Subcutaneous adipose tissue (tissue), 4 donors: ENCODE results near the gene NPAS3. TPM values are rescaled to one million over a fixed set of nuclear protein-coding genes. Genes with fewer than 3 reads are reported as not detected.

Source experiments
- CTCF ChIP-seq: fragments of 450-650 bp; IDR thresholded peaks from one replicate; pipeline ENCODE4 v1.5.1; 2016; ENCODE audit warnings: low read depth, mild to moderate bottlenecking, control low read depth, antibody characterized with exemption, moderate library complexity
- total RNA-seq, 4 donors: library from RNA; depleted of rRNA; stranded (reverse); fragments of >200 nt; gene quantifications; one replicate each; pipeline ENCODE4 v1.1.0, GENCODE V29; 2016

NPAS3 gene
- total RNA-seq, 4 donors from 2014 or later: 0.51 to 1.3 (median 1.0) TPM

- no peak for TF ChIP-seq CTCF
Observed at GRCh38 chr14:33259764-33260163, 321.1 kb downstream of the NPAS3 start.

DNA sequence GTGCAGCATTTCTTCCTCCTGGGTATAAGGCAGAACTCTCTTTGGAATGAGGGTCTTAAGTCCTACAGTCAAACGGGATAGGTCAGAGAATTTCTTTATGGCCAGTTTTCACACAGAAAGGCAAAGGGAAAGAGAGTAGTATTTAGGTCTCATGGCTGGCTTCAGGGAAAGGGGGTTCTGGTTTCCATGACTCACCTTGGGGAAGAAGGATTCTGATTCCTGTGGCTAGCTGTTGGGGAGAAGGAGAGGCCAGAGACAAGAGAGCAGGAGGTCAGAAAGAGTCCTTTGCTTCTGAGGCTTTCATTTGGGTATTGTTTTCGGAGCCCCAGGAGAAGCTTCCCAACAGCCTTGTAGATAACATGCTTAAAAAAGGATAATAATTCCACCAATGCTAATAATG is 332.5 kb downstream of the NPAS3 start:
- TF ChIP-seq CTCF: no peak

- no peak for TF ChIP-seq CTCF
Observed at GRCh38 chr14:33271891-33272290, 333.2 kb downstream of the NPAS3 start.

- TF ChIP-seq CTCF: no peak
Observed at GRCh38 chr14:33273978-33274377, 335.3 kb downstream of the NPAS3 start.

DNA sequence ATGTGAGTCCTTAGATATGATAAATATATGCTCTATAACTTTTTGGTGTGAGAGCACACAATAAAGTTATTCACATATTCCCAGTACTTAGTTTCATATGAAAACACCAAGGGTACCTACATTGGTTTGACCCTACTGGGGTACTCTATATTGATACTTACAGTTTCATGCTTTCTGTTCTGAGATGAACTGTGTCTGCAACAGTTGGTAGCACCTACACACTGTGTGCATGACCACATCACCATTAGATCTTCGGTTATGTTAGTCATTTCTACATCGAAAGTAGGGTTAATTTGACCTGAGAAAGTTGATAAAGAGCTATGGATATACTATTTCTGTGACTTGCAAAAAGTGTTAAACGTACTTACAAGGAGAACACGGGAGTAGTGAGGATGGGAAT is 337.2 kb downstream of the NPAS3 start:
- no peak for TF ChIP-seq CTCF

GRCh38 chr14:33279865-33280264 is 341.2 kb downstream of the NPAS3 start:
- TF ChIP-seq CTCF: no peak

DNA sequence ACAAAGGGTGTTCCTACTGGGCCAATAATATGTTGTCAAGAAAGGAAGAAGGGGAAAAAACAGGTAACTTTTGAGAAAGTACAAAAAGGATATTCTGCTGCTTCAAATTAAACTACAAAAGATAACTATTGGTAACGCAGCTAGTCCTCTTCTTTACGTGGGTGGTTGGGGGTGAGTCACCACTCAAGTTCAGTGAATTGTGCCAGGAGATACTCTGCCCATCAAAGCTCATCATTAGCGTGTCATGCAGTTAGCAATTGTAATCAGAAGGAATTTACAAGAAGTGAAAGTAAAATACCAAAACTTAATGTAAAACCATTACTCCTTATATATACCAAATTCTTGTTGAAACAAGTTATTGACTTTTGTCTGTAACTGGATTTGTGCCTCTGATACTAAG is 342.0 kb downstream of the NPAS3 start:
- TF ChIP-seq CTCF: no peak
